WTC11 (cell line): Measurements from ENCODE around the gene COL27A1. TPM values are rescaled to one million over a fixed set of nuclear protein-coding genes. Genes with fewer than 3 reads are reported as not detected.

Source experiments
- ATAC-seq: fragments of 200-7000 bp; cut with Tn5 transposase; 2 replicates; pipeline ENCODE4 v1.10.0; 2021; ENCODE audit warnings: mild to moderate bottlenecking, moderate library complexity
- CTCF ChIA-PET: fragments of 300-600 bp; sonication (Branson Sonifier 250); formaldehyde crosslinking; loops from one replicate; lab custom pipeline; 2021; ENCODE audit warnings: antibody characterized with exemption; lab: Charles Lee
- POLR2A ChIA-PET: fragments of 350-600 bp; sonication (Branson Sonifier 250); formaldehyde crosslinking; loops from one replicate; lab custom pipeline; 2021; ENCODE audit warnings: antibody characterized with exemption; lab: Charles Lee
- DNase-seq: peaks from one replicate; pipeline ENCODE4 v3.0.0; 2021; ENCODE audit warnings: low spot score
- H3K27ac Mint-ChIP-seq: 2 replicates; pipeline ENCODE4 v1.8.0; 2021; ENCODE audit warnings: mixed read lengths
- H3K27me3 Mint-ChIP-seq: 2 replicates; pipeline ENCODE4 v1.8.0; 2021; ENCODE audit warnings: low read depth, mild to moderate bottlenecking, moderate library complexity, mixed read lengths
- H3K36me3 Mint-ChIP-seq: 2 replicates; pipeline ENCODE4 v1.8.0; 2021; ENCODE audit warnings: mixed read lengths
- H3K4me1 Mint-ChIP-seq: 2 replicates; pipeline ENCODE4 v1.8.0; 2022; ENCODE audit warnings: mixed read lengths
- H3K4me3 Mint-ChIP-seq: 2 replicates; pipeline ENCODE4 v1.8.0; 2021; ENCODE audit warnings: mild to moderate bottlenecking, moderate library complexity, mixed read lengths
- H3K9me3 Mint-ChIP-seq: 2 replicates; pipeline ENCODE4 v1.8.0; 2021; ENCODE audit warnings: mixed read lengths
- NFE2L1 ChIP-seq: sonication (generic); formaldehyde crosslinking; IDR thresholded peaks from 2 replicates; pipeline ENCODE4 v1.8.1; 2023; ENCODE audit warnings: missing genetic modification reagents
- NR2C2 ChIP-seq: sonication (generic); formaldehyde crosslinking; IDR thresholded peaks from 2 replicates; pipeline ENCODE4 v1.8.0; 2022; ENCODE audit warnings: mild to moderate bottlenecking, missing genetic modification reagents
- TCF7 ChIP-seq: sonication (generic); formaldehyde crosslinking; IDR thresholded peaks from 2 replicates; pipeline ENCODE4 v1.8.0; 2022; ENCODE audit warnings: mild to moderate bottlenecking, low read depth, missing genetic modification reagents, moderate library complexity
- TP53 ChIP-seq: sonication (generic); formaldehyde crosslinking; IDR thresholded peaks from 2 replicates; pipeline ENCODE4 v1.8.1; 2023; ENCODE audit warnings: mild to moderate bottlenecking, missing genetic modification reagents
- ZNF121 ChIP-seq: sonication (generic); formaldehyde crosslinking; IDR thresholded peaks from 2 replicates; pipeline ENCODE4 v1.8.0; 2023; ENCODE audit warnings: missing genetic modification reagents
- ZNF138 ChIP-seq: sonication (generic); formaldehyde crosslinking; conservative IDR thresholded peaks from 2 replicates; pipeline ENCODE4 v1.8.1; 2022; ENCODE audit warnings: mild to moderate bottlenecking, moderate library complexity, missing genetic modification reagents
- ZNF396 ChIP-seq: fragments of 250-450 bp; sonication (Bioruptor Pico); IDR thresholded peaks from 2 replicates; pipeline ENCODE4 v1.8.0; 2021; ENCODE audit warnings: mild to moderate bottlenecking, moderate library complexity, borderline replicate concordance
- total RNA-seq: library from RNA; stranded (reverse); gene quantifications from 3 replicates; pipeline ENCODE4 v1.2.3, GENCODE V29; 2021
- TF ChIP-seq, protein P1 (sequence below): sonication (generic); formaldehyde crosslinking; IDR thresholded peaks from 2 replicates; pipeline ENCODE4 v1.8.1; 2023; ENCODE audit warnings: mild to moderate bottlenecking, missing genetic modification reagents
- TF ChIP-seq, protein P2 (sequence below): fragments of 250-450 bp; sonication (Bioruptor Pico); IDR thresholded peaks from 2 replicates; pipeline ENCODE4 v1.9.0; 2021; ENCODE audit warnings: mild to moderate bottlenecking
- TF ChIP-seq, protein P3 (sequence below): fragments of 250-450 bp; sonication (Bioruptor Pico); IDR thresholded peaks from 2 replicates; pipeline ENCODE4 v2.1.2; 2022; ENCODE audit warnings: mild to moderate bottlenecking, moderate library complexity
- TF ChIP-seq, protein P4 (sequence below): sonication (generic); formaldehyde crosslinking; conservative IDR thresholded peaks from 2 replicates; pipeline ENCODE4 v1.8.1; 2023; ENCODE audit warnings: mild to moderate bottlenecking, low read depth, missing genetic modification reagents, moderate library complexity
- TF ChIP-seq, protein P5 (sequence below): fragments of 250-450 bp; sonication (Bioruptor Pico); IDR thresholded peaks from 2 replicates; pipeline ENCODE4 v1.9.0; 2021; ENCODE audit warnings: moderate library complexity, mild to moderate bottlenecking, inconsistent platforms, borderline replicate concordance
- TF ChIP-seq, protein P6 (sequence below): fragments of 250-450 bp; sonication (Bioruptor Pico); IDR thresholded peaks from 2 replicates; pipeline ENCODE4 v1.8.0; 2021; ENCODE audit warnings: mild to moderate bottlenecking
- TF ChIP-seq, protein P7 (sequence below): sonication (generic); formaldehyde crosslinking; IDR thresholded peaks from 2 replicates; pipeline ENCODE4 v1.8.1; 2022; ENCODE audit warnings: missing genetic modification reagents, borderline replicate concordance

The COL27A1 gene
- total RNA-seq, 1 experiment from 2014 or later: 47.5 TPM

DNA sequence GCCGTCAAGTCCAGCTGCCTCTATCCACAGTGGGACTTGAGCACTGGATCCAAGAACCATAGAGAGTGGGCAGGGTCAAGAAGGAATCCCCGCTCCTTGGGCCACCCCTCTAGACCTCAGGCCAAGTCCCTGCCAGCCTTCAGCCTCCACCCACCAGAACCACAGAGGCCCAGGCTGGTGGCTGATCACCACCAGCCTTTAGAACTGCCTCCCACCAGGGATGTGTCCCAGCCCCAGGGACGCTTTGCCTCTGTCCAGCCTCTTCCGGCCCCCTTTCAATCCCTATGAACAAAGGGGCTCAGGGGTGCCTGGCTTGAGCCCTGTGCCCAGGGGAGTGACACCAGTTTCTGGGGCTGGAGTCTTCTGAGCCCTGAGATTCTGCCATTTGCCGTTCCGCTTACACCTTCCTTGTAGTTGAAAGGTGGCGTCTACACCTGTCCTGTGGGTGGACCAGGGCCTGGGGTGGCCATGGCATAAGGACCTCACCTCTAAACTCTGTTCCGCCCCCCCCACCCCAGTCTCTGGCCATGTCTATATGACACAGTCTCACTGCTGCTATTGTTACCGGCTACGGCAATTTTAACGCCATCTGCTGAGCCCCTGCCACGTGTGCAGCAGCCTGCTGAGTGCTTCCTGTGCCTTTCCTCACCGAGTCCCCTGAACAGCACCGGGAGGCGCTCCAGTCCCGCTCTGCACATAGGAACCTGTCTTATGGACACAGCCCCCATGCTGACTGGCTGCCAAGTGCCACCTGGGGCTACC lies 131.8 kb downstream of the COL27A1 start:
- no peaks in the 10 kb centered on the region for H3K9me3 Mint-ChIP-seq
- H3K27ac Mint-ChIP-seq: peak overlapping the region; percentile 23; the same call in 1 of the 2 replicates
- CTCF ChIA-PET: interaction anchor here (0.9 to 9.0 kb wide), 8 partner anchors 23 to 204 kb away, joined by 3 to 232 read pairs (median 6); partner anchors contain the start of genes COL27A1 and KIF12
- no peak for TF ChIP-seq TCF7
- TF ChIP-seq NR2C2: no peak
- POLR2A ChIA-PET: no interaction called here
- DNase-seq (peak; percentile 12), ATAC-seq (no peak)
- H3K36me3 Mint-ChIP-seq: peaks cover 14% of the 10 kb centered on the region
- no peaks in the 10 kb centered on the region for H3K27me3 Mint-ChIP-seq
- H3K4me1 Mint-ChIP-seq: peaks cover 7% of the 10 kb centered on the region
- no peak overlapping the region for H3K4me3 Mint-ChIP-seq

DNA sequence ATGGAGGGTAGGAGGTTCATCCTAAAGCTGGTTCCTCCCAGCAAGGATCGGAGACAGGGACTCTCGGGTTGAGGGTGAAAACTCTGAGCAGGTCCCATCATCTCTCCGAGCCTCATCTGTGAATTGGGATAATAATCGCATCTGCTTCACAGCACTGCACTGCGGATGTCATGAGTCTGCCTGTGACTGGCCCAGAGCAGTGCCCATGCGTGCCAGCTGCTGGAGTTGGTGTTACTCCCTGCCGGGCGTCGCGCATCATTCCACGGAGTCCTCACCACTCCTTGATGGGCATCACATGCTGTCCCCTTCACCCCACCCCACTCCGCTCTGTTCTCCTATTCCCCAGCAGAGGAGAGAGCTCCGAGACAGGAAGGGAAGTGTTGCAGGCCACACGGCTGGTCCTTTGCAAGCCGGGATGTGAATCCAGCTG lies 132.4 kb downstream of the COL27A1 start:
- TF ChIP-seq, protein P1, sequence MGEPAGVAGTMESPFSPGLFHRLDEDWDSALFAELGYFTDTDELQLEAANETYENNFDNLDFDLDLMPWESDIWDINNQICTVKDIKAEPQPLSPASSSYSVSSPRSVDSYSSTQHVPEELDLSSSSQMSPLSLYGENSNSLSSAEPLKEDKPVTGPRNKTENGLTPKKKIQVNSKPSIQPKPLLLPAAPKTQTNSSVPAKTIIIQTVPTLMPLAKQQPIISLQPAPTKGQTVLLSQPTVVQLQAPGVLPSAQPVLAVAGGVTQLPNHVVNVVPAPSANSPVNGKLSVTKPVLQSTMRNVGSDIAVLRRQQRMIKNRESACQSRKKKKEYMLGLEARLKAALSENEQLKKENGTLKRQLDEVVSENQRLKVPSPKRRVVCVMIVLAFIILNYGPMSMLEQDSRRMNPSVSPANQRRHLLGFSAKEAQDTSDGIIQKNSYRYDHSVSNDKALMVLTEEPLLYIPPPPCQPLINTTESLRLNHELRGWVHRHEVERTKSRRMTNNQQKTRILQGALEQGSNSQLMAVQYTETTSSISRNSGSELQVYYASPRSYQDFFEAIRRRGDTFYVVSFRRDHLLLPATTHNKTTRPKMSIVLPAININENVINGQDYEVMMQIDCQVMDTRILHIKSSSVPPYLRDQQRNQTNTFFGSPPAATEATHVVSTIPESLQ (CRISPR knock-in tag): no peak
- TF ChIP-seq ZNF121 (no peak), ZNF138 (no peak), TP53 (CRISPR knock-in tag) (no peak), NFE2L1 (CRISPR knock-in tag) (no peak), ZNF396 (CRISPR knock-in tag) (no peak)
- TF ChIP-seq, protein P2, sequence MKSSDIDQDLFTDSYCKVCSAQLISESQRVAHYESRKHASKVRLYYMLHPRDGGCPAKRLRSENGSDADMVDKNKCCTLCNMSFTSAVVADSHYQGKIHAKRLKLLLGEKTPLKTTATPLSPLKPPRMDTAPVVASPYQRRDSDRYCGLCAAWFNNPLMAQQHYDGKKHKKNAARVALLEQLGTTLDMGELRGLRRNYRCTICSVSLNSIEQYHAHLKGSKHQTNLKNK (CRISPR knock-in tag): no peak
- TF ChIP-seq, protein P3, sequence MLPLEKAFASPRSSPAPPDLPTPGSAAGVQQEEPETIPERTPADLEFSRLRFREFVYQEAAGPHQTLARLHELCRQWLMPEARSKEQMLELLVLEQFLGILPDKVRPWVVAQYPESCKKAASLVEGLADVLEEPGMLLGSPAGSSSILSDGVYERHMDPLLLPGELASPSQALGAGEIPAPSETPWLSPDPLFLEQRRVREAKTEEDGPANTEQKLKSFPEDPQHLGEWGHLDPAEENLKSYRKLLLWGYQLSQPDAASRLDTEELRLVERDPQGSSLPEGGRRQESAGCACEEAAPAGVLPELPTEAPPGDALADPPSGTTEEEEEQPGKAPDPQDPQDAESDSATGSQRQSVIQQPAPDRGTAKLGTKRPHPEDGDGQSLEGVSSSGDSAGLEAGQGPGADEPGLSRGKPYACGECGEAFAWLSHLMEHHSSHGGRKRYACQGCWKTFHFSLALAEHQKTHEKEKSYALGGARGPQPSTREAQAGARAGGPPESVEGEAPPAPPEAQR (CRISPR knock-in tag): no peak
- TF ChIP-seq, protein P4, sequence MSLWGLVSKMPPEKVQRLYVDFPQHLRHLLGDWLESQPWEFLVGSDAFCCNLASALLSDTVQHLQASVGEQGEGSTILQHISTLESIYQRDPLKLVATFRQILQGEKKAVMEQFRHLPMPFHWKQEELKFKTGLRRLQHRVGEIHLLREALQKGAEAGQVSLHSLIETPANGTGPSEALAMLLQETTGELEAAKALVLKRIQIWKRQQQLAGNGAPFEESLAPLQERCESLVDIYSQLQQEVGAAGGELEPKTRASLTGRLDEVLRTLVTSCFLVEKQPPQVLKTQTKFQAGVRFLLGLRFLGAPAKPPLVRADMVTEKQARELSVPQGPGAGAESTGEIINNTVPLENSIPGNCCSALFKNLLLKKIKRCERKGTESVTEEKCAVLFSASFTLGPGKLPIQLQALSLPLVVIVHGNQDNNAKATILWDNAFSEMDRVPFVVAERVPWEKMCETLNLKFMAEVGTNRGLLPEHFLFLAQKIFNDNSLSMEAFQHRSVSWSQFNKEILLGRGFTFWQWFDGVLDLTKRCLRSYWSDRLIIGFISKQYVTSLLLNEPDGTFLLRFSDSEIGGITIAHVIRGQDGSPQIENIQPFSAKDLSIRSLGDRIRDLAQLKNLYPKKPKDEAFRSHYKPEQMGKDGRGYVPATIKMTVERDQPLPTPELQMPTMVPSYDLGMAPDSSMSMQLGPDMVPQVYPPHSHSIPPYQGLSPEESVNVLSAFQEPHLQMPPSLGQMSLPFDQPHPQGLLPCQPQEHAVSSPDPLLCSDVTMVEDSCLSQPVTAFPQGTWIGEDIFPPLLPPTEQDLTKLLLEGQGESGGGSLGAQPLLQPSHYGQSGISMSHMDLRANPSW (CRISPR knock-in tag): no peak
- TF ChIP-seq, protein P5, sequence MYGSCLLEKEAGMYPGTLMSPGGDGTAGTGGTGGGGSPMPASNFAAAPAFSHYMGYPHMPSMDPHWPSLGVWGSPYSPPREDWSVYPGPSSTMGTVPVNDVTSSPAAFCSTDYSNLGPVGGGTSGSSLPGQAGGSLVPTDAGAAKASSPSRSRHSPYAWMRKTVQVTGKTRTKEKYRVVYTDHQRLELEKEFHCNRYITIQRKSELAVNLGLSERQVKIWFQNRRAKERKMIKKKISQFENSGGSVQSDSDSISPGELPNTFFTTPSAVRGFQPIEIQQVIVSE (CRISPR knock-in tag): no peak
- TF ChIP-seq, protein P6, sequence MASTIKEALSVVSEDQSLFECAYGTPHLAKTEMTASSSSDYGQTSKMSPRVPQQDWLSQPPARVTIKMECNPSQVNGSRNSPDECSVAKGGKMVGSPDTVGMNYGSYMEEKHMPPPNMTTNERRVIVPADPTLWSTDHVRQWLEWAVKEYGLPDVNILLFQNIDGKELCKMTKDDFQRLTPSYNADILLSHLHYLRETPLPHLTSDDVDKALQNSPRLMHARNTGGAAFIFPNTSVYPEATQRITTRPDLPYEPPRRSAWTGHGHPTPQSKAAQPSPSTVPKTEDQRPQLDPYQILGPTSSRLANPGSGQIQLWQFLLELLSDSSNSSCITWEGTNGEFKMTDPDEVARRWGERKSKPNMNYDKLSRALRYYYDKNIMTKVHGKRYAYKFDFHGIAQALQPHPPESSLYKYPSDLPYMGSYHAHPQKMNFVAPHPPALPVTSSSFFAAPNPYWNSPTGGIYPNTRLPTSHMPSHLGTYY (CRISPR knock-in tag): no peak
- TF ChIP-seq, protein P7, sequence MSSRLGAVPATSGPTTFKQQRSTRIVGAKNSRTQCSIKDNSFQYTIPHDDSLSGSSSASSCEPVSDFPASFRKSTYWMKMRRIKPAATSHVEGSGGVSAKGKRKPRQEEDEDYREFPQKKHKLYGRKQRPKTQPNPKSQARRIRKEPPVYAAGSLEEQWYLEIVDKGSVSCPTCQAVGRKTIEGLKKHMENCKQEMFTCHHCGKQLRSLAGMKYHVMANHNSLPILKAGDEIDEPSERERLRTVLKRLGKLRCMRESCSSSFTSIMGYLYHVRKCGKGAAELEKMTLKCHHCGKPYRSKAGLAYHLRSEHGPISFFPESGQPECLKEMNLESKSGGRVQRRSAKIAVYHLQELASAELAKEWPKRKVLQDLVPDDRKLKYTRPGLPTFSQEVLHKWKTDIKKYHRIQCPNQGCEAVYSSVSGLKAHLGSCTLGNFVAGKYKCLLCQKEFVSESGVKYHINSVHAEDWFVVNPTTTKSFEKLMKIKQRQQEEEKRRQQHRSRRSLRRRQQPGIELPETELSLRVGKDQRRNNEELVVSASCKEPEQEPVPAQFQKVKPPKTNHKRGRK (CRISPR knock-in tag): no peak
- TF ChIP-seq, all 79 proteins: peak for 0
- ATAC-seq (peak; percentile 8; the same call in 1 of the 2 replicates), DNase-seq (no peak)
- Mint-ChIP-seq H3K4me3 (no peak overlapping the region), H3K4me1 (peaks cover 7% of the 10 kb centered on the region), H3K36me3 (peaks cover 20% of the 10 kb centered on the region), H3K27ac (peak overlapping the region; percentile 68; the same call in 1 of the 2 replicates), H3K27me3 (no peaks in the 10 kb centered on the region), H3K9me3 (no peaks in the 10 kb centered on the region)
- ChIA-PET POLR2A (no interaction called here), CTCF (interaction anchor here (0.7 to 9.0 kb wide), 9 partner anchors 24 to 204 kb away, joined by 3 to 232 read pairs (median 5); partner anchors contain the start of genes COL27A1 and KIF12)
